IMR-90 (cell line): ENCODE results near the gene IRF2. TPM values are rescaled to one million over a fixed set of nuclear protein-coding genes. Genes with fewer than 3 reads are reported as not detected.

Source experiments
- ATAC-seq: fragments of 200-7000 bp; cut with Tn5 transposase; 2 replicates; pipeline ENCODE4 v1.9.1; 2020; ENCODE audit warnings: low read depth, mild to moderate bottlenecking, moderate library complexity
- BruUV-seq: library from RNA; stranded (reverse); fragments of 400-500 nt; replicated peaks from 2 replicates; lab custom pipeline; 2021; lab: Mats Ljungman, UMichigan
- CTCF ChIA-PET: fragments of 300-600 bp; formaldehyde crosslinking; extraction: SDS; loops from one replicate; lab custom pipeline; 2021; ENCODE audit warnings: antibody characterized with exemption; lab: Yijun Ruan, JAX
- POLR2A ChIA-PET: fragments of 300-600 bp; sonication (Branson Sonifier 250); formaldehyde crosslinking; loops from one replicate; lab custom pipeline; 2022; ENCODE audit warnings: antibody characterized with exemption; ENCODE audit not compliant: unreplicated experiment; lab: Charles Lee
- DNase-seq: peaks from one replicate; pipeline ENCODE4 v3.0.0; 2013
- H2AFZ ChIP-seq: replicated peaks from 2 replicates; pipeline ENCODE3; 2013; ENCODE audit warnings: low read length, mild to moderate bottlenecking; ENCODE audit not compliant: poor library complexity
- H2AK5ac ChIP-seq: 2 replicates; pipeline ENCODE4 v1.6.1; 2013; ENCODE audit warnings: low read depth, low read length, inconsistent platforms
- H2AK9ac ChIP-seq: replicated peaks from 2 replicates; pipeline ENCODE3; 2013; ENCODE audit warnings: mild to moderate bottlenecking, low read depth, low read length, moderate library complexity; ENCODE audit not compliant: poor library complexity
- H2BK120ac ChIP-seq: 2 replicates; pipeline ENCODE4 v1.6.1; 2013; ENCODE audit warnings: low read depth, low read length, inconsistent platforms
- H2BK15ac ChIP-seq: 3 replicates; pipeline ENCODE4 v1.6.1; 2013; ENCODE audit warnings: low read depth, low read length, inconsistent platforms
- H2BK20ac ChIP-seq: 2 replicates; pipeline ENCODE4 v1.6.1; 2013; ENCODE audit warnings: low read depth, mild to moderate bottlenecking, inconsistent platforms, low read length, moderate library complexity
- H2BK5ac ChIP-seq: 2 replicates; pipeline ENCODE4 v1.6.1; 2013; ENCODE audit warnings: mild to moderate bottlenecking, low read depth, low read length, inconsistent platforms; ENCODE audit not compliant: poor library complexity, severe bottlenecking
- H3K14ac ChIP-seq: replicated peaks from 2 replicates; pipeline ENCODE4 v1.6.1; 2013; ENCODE audit warnings: low read depth, low read length, inconsistent platforms
- H3K18ac ChIP-seq: 2 replicates; pipeline ENCODE4 v1.6.1; 2013; ENCODE audit warnings: low read depth, low read length, control low read depth
- H3K23ac ChIP-seq: 2 replicates; pipeline ENCODE4 v1.6.1; 2013; ENCODE audit warnings: low read depth, low read length, inconsistent platforms
- H3K27ac ChIP-seq: 2 replicates; pipeline ENCODE4 v1.5.1; 2013; ENCODE audit warnings: mild to moderate bottlenecking, control low read depth, low read length; ENCODE audit not compliant: insufficient read depth
- H3K27me3 ChIP-seq: 2 replicates; pipeline ENCODE4 v1.6.1; 2013; ENCODE audit warnings: low read length; ENCODE audit not compliant: control insufficient read depth, insufficient read depth
- H3K36me3 ChIP-seq: 2 replicates; pipeline ENCODE4 v1.6.1; 2013; ENCODE audit warnings: low read length, mixed read lengths; ENCODE audit not compliant: control insufficient read depth, insufficient read depth
- H3K4ac ChIP-seq: 2 replicates; pipeline ENCODE4 v1.6.1; 2013; ENCODE audit warnings: low read depth, low read length, inconsistent platforms
- H3K4me1 ChIP-seq: 2 replicates; pipeline ENCODE4 v1.6.1; 2013; ENCODE audit warnings: low read length, mixed read lengths; ENCODE audit not compliant: control insufficient read depth, insufficient read depth
- H3K4me2 ChIP-seq: 2 replicates; pipeline ENCODE4 v1.6.1; 2013; ENCODE audit warnings: low read depth, mild to moderate bottlenecking, control low read depth, low read length, moderate library complexity
- H3K4me3 ChIP-seq: 2 replicates; pipeline ENCODE4 v1.5.1; 2013; ENCODE audit warnings: low read depth, mild to moderate bottlenecking, control low read depth, low read length, moderate library complexity; ENCODE audit not compliant: insufficient read depth
- H3K56ac ChIP-seq: 2 replicates; pipeline ENCODE4 v1.6.1; 2013; ENCODE audit warnings: low read length, inconsistent platforms; ENCODE audit not compliant: insufficient read depth; ENCODE audit errors: extremely low read depth
- H3K79me1 ChIP-seq, 2 experiments: 2 replicates each; pipeline ENCODE4 v1.6.1; 2013; ENCODE audit warnings: low read length in 2 of 2, inconsistent platforms in 1 of 2, low read depth in 1 of 2
- H3K9ac ChIP-seq: 2 replicates; pipeline ENCODE4 v1.6.1; 2013; ENCODE audit warnings: low read depth, low read length, control low read depth
- H3K9me1 ChIP-seq: 2 replicates; pipeline ENCODE4 v1.6.1; 2013; ENCODE audit warnings: low read length, inconsistent platforms; ENCODE audit not compliant: insufficient read depth
- H3K9me3 ChIP-seq: 2 replicates; pipeline ENCODE4 v1.6.1; 2013; ENCODE audit warnings: low read length; ENCODE audit not compliant: control insufficient read depth, insufficient read depth
- H4K20me1 ChIP-seq: 2 replicates; pipeline ENCODE4 v1.6.1; 2013; ENCODE audit warnings: low read length, inconsistent platforms; ENCODE audit not compliant: insufficient read depth
- H4K5ac ChIP-seq: 2 replicates; pipeline ENCODE4 v1.6.1; 2013; ENCODE audit warnings: mild to moderate bottlenecking, low read depth, low read length, control low read depth
- H4K8ac ChIP-seq, 2 experiments: 2 replicates each; pipeline ENCODE4 v1.6.1; 2013; ENCODE audit warnings: low read depth in 2 of 2, low read length in 2 of 2, control low read depth in 1 of 2, inconsistent platforms in 1 of 2
- H4K91ac ChIP-seq: 2 replicates; pipeline ENCODE4 v1.6.1; 2013; ENCODE audit warnings: low read depth, low read length, inconsistent platforms; ENCODE audit not compliant: insufficient read depth
- BHLHE40 ChIP-seq: fragments of 150-350 bp; IDR thresholded peaks from 2 replicates; pipeline ENCODE4 v1.6.1; 2016; ENCODE audit warnings: mild to moderate bottlenecking, low read depth, low read length
- CEBPB ChIP-seq: IDR thresholded peaks from 2 replicates; pipeline ENCODE4 v1.6.1; 2012; ENCODE audit warnings: low read depth, low read length, improper control_type of control experiment
- CHD1 ChIP-seq: IDR thresholded peaks from 2 replicates; pipeline ENCODE4 v1.6.1; 2012; ENCODE audit warnings: low read depth, low read length, improper control_type of control experiment
- CTCF ChIP-seq: conservative IDR thresholded peaks from 2 replicates; pipeline ENCODE4 v1.5.1; 2012; ENCODE audit warnings: mild to moderate bottlenecking, low read depth, low read length, improper control_type of control experiment
- ELK1 ChIP-seq: fragments of 150-350 bp; IDR thresholded peaks from 2 replicates; pipeline ENCODE4 v1.6.1; 2016; ENCODE audit warnings: low read depth, mild to moderate bottlenecking, low read length, moderate library complexity, borderline replicate concordance
- FOS ChIP-seq: fragments of 150-350 bp; IDR thresholded peaks from 2 replicates; pipeline ENCODE4 v1.6.1; 2016; ENCODE audit warnings: low read depth, low read length
- MAFK ChIP-seq: IDR thresholded peaks from 2 replicates; pipeline ENCODE4 v1.6.1; 2012; ENCODE audit warnings: low read depth, low read length, improper control_type of control experiment
- MAZ ChIP-seq: IDR thresholded peaks from 2 replicates; pipeline ENCODE4 v1.6.1; 2012; ENCODE audit warnings: low read depth, mild to moderate bottlenecking, low read length, improper control_type of control experiment, moderate library complexity, borderline replicate concordance
- MXI1 ChIP-seq: IDR thresholded peaks from 2 replicates; pipeline ENCODE4 v1.6.1; 2012; ENCODE audit warnings: low read depth, mild to moderate bottlenecking, low read length, moderate library complexity, borderline replicate concordance
- NFE2L2 ChIP-seq: fragments of 150-350 bp; IDR thresholded peaks from 2 replicates; pipeline ENCODE4 v1.6.1; 2016; ENCODE audit warnings: low read depth, mild to moderate bottlenecking, low read length
- POLR2A ChIP-seq: IDR thresholded peaks from 2 replicates; pipeline ENCODE4 v1.6.1; 2012; ENCODE audit warnings: mild to moderate bottlenecking, low read depth, low read length
- RAD21 ChIP-seq: IDR thresholded peaks from 2 replicates; pipeline ENCODE4 v1.6.1; 2012; ENCODE audit warnings: low read length, improper control_type of control experiment
- RCOR1 ChIP-seq: IDR thresholded peaks from 2 replicates; pipeline ENCODE4 v1.6.1; 2012; ENCODE audit warnings: mild to moderate bottlenecking, low read length, improper control_type of control experiment; ENCODE audit not compliant: insufficient replicate concordance
- RFX5 ChIP-seq: IDR thresholded peaks from 2 replicates; pipeline ENCODE4 v1.8.0; 2012; ENCODE audit warnings: low read depth, mild to moderate bottlenecking, low read length, moderate library complexity
- SMC3 ChIP-seq: fragments of 150-350 bp; IDR thresholded peaks from 2 replicates; pipeline ENCODE4 v1.6.1; 2016; ENCODE audit warnings: low read depth, mild to moderate bottlenecking, antibody characterized with exemption, low read length, moderate library complexity
- USF2 ChIP-seq: fragments of 150-350 bp; IDR thresholded peaks from 2 replicates; pipeline ENCODE4 v1.6.1; 2017; ENCODE audit warnings: mild to moderate bottlenecking, antibody characterized with exemption, low read length, low read depth
- WGBS, 2 experiments: methylation state at CpG; one replicate each; pipeline versions ENCODE4 v1.1.5 to v1.1.7; 2013; ENCODE audit warnings: missing lambda C conversion rate in 2 of 2; ENCODE audit not compliant: insufficient read length in 1 of 2; ENCODE audit errors: extremely low coverage in 2 of 2; 5-methylcytosine and 5-hydroxymethylcytosine counted together
- dilution Hi-C: fragments of 300-500 bp; cut with HindIII; formaldehyde crosslinking; loops from one replicate; pipeline ENCODE4 v1.14.3; 2018; ENCODE audit warnings: low sequenced_read_pairs; ENCODE audit not compliant: unreplicated experiment
- in situ Hi-C: fragments of 300-500 bp; cut with MboI; formaldehyde crosslinking; loops from 3 replicates; pipeline ENCODE4 v1.14.3; 2019; ENCODE audit warnings: low sequenced_read_pairs, inconsistent platforms, mixed read lengths
- intact Hi-C: fragments of 100-400 bp; cut with micrococcal nuclease; formaldehyde crosslinking; loops from 2 replicates; pipeline ENCODE4 v1.10.0; 2022
- polyA plus RNA-seq, 3 experiments: library from polyadenylated mRNA; depleted of rRNA; stranded (reverse); fragments of >200 nt; gene quantifications; 2 replicates each; pipeline ENCODE4 v1.2.3, GENCODE V29; 2012; ENCODE audit warnings: low replicate concordance in 1 of 3
- total RNA-seq: library from RNA; depleted of rRNA; stranded (reverse); fragments of >200 nt; gene quantifications from 2 replicates; pipeline ENCODE4 v1.2.3, GENCODE V29; 2012

IRF2 gene
- total and polyA plus RNA-seq, 2 of the 4 experiments (the other 2 are of a cell fraction), result 16.5 to 21.9 TPM

GRCh38 chr4:184463856-184464255 lies 10.5 kb downstream of the IRF2 start:
- Histone ChIP-seq H3K79me1 (peaks cover 46 to 64% of the 10 kb centered on the region in 2 experiments), H3K4me3 (no peak overlapping the region), H4K91ac (no peak overlapping the region), H3K36me3 (0 out of 2 replicates have a peak, but pooled peaks cover 2% of the 10 kb centered on the region), H3K27me3 (no peaks in the 10 kb centered on the region), H3K4me1 (peaks cover 8% of the 10 kb centered on the region), H4K20me1 (peaks cover 33% of the 10 kb centered on the region; the same call in 1 of the 2 replicates), H3K18ac (no peak overlapping the region), H2BK5ac (no peak overlapping the region), H3K27ac (no peak overlapping the region), H3K4me2 (no peak overlapping the region), H3K9me3 (no peaks in the 10 kb centered on the region), H3K14ac (no peak overlapping the region), H3K9me1 (peaks cover 12% of the 10 kb centered on the region), H2BK15ac (no peak overlapping the region), H2BK120ac (no peak overlapping the region), H2BK20ac (no peak overlapping the region), H2AK5ac (no peak overlapping the region), H4K5ac (no peak overlapping the region), H3K56ac (no peak overlapping the region), H4K8ac (no peak overlapping the region), H2AK9ac (no peak overlapping the region), H3K9ac (no peak overlapping the region), H2AFZ (no peak overlapping the region), H3K23ac (no peak overlapping the region), H3K4ac (no peak overlapping the region)
- dilution Hi-C loops (no loop called here), in situ Hi-C loops (no loop called here), intact Hi-C loops (no loop called here)
- ATAC-seq (no peak), DNase-seq (no peak)
- WGBS, 2 experiments, result 98% methylated on average over 5 of the region's 5 CpGs; no CpG with 5 or more reads in 1 of the 2 experiments
- ChIA-PET CTCF (no interaction called here), POLR2A (no interaction called here)
- BruUV-seq, result no TSS peak
- TF ChIP-seq POLR2A (no peak), MAZ (no peak), FOS (no peak), BHLHE40 (no peak), CTCF (no peak), CHD1 (no peak), RAD21 (no peak), NFE2L2 (no peak), SMC3 (no peak), ELK1 (no peak), RFX5 (no peak), CEBPB (no peak), RCOR1 (no peak), USF2 (no peak), MXI1 (no peak), MAFK (no peak)
